DOHH2 (cell line): Measurements from ENCODE around the gene C9orf85.
"Not testable (repeated sequence)": the region's sequence is repeated elsewhere in the genome, so short reads cannot be mapped to it uniquely, and the experiment has no call there.

Experiments used
- H3F3A ChIP-seq: fragments of 200-600 bp; sonication (generic), shearing (Covaris generic); 2 replicates; pipeline ENCODE4 v1.6.0; 2016; ENCODE audit warnings: antibody characterized with exemption, mild to moderate bottlenecking; ENCODE audit not compliant: control insufficient read depth, insufficient read depth
- H3K27ac ChIP-seq: fragments of 200-600 bp; sonication (generic); 2 replicates; pipeline ENCODE4 v1.5.1; 2014; ENCODE audit warnings: low read depth, mild to moderate bottlenecking, low read length, moderate library complexity
- H3K27me3 ChIP-seq: fragments of 200-600 bp; sonication (generic); 2 replicates; pipeline ENCODE4 v1.6.1; 2014; ENCODE audit warnings: mild to moderate bottlenecking, low read length, mixed read lengths; ENCODE audit not compliant: control insufficient read depth
- H3K36me3 ChIP-seq: fragments of 200-600 bp; sonication (generic); 2 replicates; pipeline ENCODE4 v1.6.1; 2014; ENCODE audit warnings: mild to moderate bottlenecking, low read length, moderate library complexity, mixed read lengths; ENCODE audit not compliant: control insufficient read depth
- H3K4me1 ChIP-seq: fragments of 200-600 bp; sonication (generic); 2 replicates; pipeline ENCODE4 v1.6.1; 2014; ENCODE audit warnings: mild to moderate bottlenecking, low read length, mixed read lengths; ENCODE audit not compliant: control insufficient read depth
- H3K4me2 ChIP-seq: fragments of 200-600 bp; sonication (generic); 2 replicates; pipeline ENCODE4 v1.6.0; 2014; ENCODE audit warnings: mild to moderate bottlenecking, low read length, moderate library complexity
- H3K4me3 ChIP-seq: fragments of 200-600 bp; sonication (generic); 2 replicates; pipeline ENCODE4 v1.5.1; 2014; ENCODE audit warnings: mild to moderate bottlenecking, low read length, mixed read lengths
- H3K79me2 ChIP-seq: fragments of 200-600 bp; sonication (generic); 2 replicates; pipeline ENCODE4 v1.6.1; 2014; ENCODE audit warnings: mild to moderate bottlenecking, low read length, mixed read lengths; ENCODE audit not compliant: control insufficient read depth
- H3K9me2 ChIP-seq: fragments of 200-600 bp; sonication (generic); replicated peaks from 2 replicates; pipeline ENCODE4 v1.6.1; 2014; ENCODE audit warnings: mild to moderate bottlenecking, low read length, mixed read lengths; ENCODE audit not compliant: control insufficient read depth
- H3K9me3 ChIP-seq: fragments of 200-600 bp; sonication (generic); 2 replicates; pipeline ENCODE4 v1.6.1; 2014; ENCODE audit warnings: antibody characterized with exemption, low read length, mixed read lengths; ENCODE audit not compliant: control insufficient read depth, insufficient read depth
- H4K20me1 ChIP-seq: fragments of 200-600 bp; sonication (generic); 2 replicates; pipeline ENCODE4 v1.6.0; 2014; ENCODE audit warnings: low read depth, mild to moderate bottlenecking, antibody characterized with exemption, low read length, moderate library complexity; ENCODE audit not compliant: control insufficient read depth, insufficient read depth
- CTCF ChIP-seq: fragments of 200-600 bp; sonication (generic); IDR thresholded peaks from one replicate; pipeline ENCODE4 v1.5.1; 2014; ENCODE audit warnings: antibody characterized with exemption, mild to moderate bottlenecking, low read depth, low read length; ENCODE audit not compliant: poor library complexity, severe bottlenecking
- EZH2phosphoT487 ChIP-seq: fragments of 200-600 bp; sonication (generic); IDR thresholded peaks from 2 replicates; pipeline ENCODE4 v1.6.1; 2017; ENCODE audit warnings: borderline replicate concordance, mild to moderate bottlenecking, antibody characterized with exemption, low read length, moderate library complexity, mixed read lengths

C9orf85 gene

DNA sequence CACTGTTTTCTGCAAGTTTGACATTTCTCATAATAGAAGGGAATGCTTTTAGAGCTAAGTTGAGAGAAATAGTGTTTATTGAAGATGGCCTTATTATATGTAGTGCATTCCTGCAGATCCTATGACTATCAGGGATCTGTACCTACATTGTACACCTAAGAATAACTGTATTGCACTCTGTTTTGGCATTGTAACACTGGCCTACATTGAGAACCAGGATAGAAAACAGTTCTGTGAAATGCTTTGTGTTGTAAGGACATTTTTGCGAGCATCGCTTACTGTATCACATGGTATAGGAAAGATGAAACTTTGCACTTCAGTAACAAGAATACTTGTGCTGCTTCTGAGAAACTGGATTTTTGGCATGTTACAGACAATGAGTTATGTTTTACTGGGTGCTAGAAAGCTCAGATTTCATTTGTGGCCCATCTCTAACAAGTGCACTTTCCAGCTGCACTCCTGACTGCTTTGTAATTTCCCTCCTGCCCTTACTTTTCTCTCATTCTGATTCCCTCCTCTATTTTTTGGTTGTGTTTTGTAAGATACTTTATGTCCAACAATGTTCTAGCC is 30.6 kb downstream of the C9orf85 start:
- no peak overlapping the region for H3K4me2 ChIP-seq
- no peak overlapping the region for H3K4me3 ChIP-seq
- H3K9me3 ChIP-seq, result no peaks in the 10 kb centered on the region
- peaks cover 3% of the 10 kb centered on the region for H3K4me1 ChIP-seq
- H3K27ac ChIP-seq, result no peak overlapping the region
- no peaks in the 10 kb centered on the region for H3K9me2 ChIP-seq
- no peaks in the 10 kb centered on the region for H4K20me1 ChIP-seq
- no peaks in the 10 kb centered on the region for H3F3A ChIP-seq
- peaks cover 37% of the 10 kb centered on the region for H3K79me2 ChIP-seq
- peaks cover 2% of the 10 kb centered on the region for H3K36me3 ChIP-seq
- TF ChIP-seq CTCF, result no peak
- TF ChIP-seq EZH2phosphoT487, result no peak
- H3K27me3 ChIP-seq, result no peaks in the 10 kb centered on the region

DNA sequence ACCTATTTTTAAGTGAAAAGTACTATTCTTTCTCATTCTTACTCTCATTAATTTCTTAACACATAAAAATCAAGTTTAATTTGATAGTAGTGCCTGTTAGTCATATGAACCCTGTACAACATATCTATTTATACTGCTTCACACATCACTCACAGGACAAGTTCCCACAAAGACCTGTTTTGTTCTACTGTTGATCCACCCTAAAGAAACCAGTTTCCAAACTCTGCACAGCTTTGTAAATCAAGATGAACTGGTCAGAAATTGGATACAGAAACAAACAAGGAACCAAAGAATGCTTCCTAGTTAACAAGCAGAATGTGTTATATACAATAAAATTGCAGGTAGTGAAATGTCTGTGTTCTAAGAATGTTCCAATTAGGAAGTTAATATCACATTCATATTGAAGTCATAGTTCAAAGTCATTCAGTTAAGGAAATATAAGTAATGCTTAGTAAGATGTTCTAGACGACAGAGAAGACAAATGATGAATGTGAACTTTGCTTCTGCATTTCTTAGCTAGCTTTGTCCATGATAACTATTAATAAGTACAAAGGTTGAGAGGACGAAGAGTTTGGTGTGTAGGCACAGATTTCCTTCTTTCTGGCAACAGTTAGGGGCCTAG is 33.4 kb downstream of the C9orf85 start:
- TF ChIP-seq EZH2phosphoT487, result no peak
- no peak for TF ChIP-seq CTCF
- H3K79me2 ChIP-seq, result peaks cover 19% of the 10 kb centered on the region
- H3K36me3 ChIP-seq, result peaks cover 10% of the 10 kb centered on the region

GRCh38 chr9:71954652-71955051 is 43.2 kb downstream of the C9orf85 start:
- not testable (repeated sequence) for H3K27ac ChIP-seq, H3K9me2 ChIP-seq, H3K27me3 ChIP-seq, H3K79me2 ChIP-seq, H3F3A ChIP-seq, H4K20me1 ChIP-seq, H3K4me2 ChIP-seq, H3K36me3 ChIP-seq, H3K4me1 ChIP-seq, H3K4me3 ChIP-seq, H3K9me3 ChIP-seq

More for the DNA sequence above, 33.4 kb downstream of the C9orf85 start:
- Histone ChIP-seq H3K27me3 (no peaks in the 10 kb centered on the region), H4K20me1 (no peaks in the 10 kb centered on the region), H3K4me2 (no peak overlapping the region), H3K4me3 (no peak overlapping the region), H3K9me3 (no peaks in the 10 kb centered on the region), H3F3A (no peaks in the 10 kb centered on the region), H3K4me1 (no peaks in the 10 kb centered on the region), H3K27ac (no peak overlapping the region), H3K9me2 (no peaks in the 10 kb centered on the region)

DNA sequence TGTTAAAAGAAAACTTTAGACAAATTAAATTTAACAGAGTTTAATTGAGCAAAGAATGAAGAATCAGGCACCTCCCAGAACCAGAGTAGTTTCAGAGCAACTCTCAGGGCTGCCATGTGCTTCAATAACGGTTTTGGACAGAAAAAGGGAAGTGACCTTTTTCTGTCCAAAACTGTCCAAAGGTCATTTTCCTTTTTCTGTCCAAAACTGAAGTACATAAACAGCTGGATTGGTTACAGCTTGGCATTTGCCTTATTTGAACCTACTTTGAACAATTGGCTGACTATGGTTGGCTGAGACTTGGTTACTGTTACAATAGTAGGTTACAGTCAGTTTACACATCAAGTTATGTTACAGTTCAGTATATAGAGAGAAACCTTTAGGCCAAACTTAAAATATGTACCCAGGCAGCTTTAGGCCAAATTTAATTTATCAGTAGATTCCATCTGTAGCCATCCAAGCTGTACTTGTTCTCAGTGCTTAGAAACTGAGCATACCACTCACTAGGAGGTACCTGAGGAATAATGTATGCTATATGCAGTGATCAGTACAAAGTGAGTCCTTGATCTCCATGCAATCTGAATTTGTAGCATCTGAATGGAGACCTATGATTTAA is 44.0 kb downstream of the C9orf85 start:
- TF ChIP-seq CTCF (no peak), EZH2phosphoT487 (no peak)
- H3K4me3 ChIP-seq, result no peak overlapping the region
- H3K27ac ChIP-seq, result no peak overlapping the region
- H3K9me3 ChIP-seq, result no peaks in the 10 kb centered on the region
- H3K9me2 ChIP-seq, result no peaks in the 10 kb centered on the region
- H3K4me1 ChIP-seq, result peaks cover 8% of the 10 kb centered on the region
- no peaks in the 10 kb centered on the region for H3F3A ChIP-seq
- H3K4me2 ChIP-seq, result no peak overlapping the region
- no peaks in the 10 kb centered on the region for H3K27me3 ChIP-seq
- no peaks in the 10 kb centered on the region for H3K79me2 ChIP-seq
- no peaks in the 10 kb centered on the region; the same call in 1 of the 2 replicates for H3K36me3 ChIP-seq
- H4K20me1 ChIP-seq, result no peaks in the 10 kb centered on the region
